ENCODE results near the gene SLC7A1. TPM values are rescaled to one million over a fixed set of nuclear protein-coding genes. Genes with fewer than 3 reads are reported as not detected.

Gene SLC7A1
- total RNA-seq, 4 donors from 2014 or later, result 87.5 to 127 (median 93.9) TPM

DNA sequence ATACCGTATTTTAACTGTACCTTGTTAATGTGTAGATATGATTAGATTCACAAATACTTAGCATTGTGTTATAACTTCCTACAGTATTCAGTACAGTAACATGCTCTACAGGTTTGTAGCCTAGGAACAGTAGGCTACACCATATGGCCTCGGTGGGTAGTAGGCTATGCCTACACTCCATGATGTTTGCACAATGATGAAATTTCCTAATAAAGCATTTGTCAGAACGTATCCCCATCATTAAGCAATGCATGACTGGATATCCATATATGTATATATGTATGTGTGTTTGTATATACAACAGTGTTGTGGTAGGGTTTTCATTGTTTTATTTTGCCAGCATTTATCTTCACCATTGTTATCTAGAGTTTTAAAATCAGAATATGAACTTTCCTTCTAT lies 119.4 kb downstream of the SLC7A1 start:
- WGBS, 2 donors, result 58 to 69% methylated on average over 3 of the region's 3 CpGs
- DNase-seq, result no peak
- TF ChIP-seq, protein P1, sequence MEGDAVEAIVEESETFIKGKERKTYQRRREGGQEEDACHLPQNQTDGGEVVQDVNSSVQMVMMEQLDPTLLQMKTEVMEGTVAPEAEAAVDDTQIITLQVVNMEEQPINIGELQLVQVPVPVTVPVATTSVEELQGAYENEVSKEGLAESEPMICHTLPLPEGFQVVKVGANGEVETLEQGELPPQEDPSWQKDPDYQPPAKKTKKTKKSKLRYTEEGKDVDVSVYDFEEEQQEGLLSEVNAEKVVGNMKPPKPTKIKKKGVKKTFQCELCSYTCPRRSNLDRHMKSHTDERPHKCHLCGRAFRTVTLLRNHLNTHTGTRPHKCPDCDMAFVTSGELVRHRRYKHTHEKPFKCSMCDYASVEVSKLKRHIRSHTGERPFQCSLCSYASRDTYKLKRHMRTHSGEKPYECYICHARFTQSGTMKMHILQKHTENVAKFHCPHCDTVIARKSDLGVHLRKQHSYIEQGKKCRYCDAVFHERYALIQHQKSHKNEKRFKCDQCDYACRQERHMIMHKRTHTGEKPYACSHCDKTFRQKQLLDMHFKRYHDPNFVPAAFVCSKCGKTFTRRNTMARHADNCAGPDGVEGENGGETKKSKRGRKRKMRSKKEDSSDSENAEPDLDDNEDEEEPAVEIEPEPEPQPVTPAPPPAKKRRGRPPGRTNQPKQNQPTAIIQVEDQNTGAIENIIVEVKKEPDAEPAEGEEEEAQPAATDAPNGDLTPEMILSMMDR (IDR thresholded peaks at IDR 0.05), result no peak
- no peak for TF ChIP-seq POLR2A (IDR thresholded peaks at IDR 0.05)

DNA sequence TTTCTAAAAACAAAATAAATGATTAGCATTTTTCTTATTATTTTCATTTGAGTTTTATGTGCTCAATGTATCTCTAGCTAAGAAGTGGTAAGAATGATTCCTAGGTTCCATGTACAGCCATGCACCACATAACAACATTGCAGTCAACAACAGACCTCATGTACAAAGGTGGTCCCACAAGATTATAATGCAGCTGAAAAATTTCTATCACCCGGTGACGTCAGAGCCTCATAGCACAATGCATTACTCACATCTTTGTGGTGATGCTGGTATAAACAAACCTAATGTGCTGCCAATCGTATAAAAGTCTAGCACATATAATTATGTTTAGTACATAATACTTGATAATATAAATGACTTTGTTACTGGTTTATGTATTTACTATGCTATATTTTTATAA lies 120.5 kb downstream of the SLC7A1 start:
- no peaks in the 10 kb centered on the region for H3K36me3 ChIP-seq
- peaks cover 0 to 19% (median 0%) of the 10 kb centered on the region in 4 donors for H3K27me3 ChIP-seq
- H3K4me1 ChIP-seq, result no peaks in the 10 kb centered on the region
- no peak overlapping the region for H3K27ac ChIP-seq
- 75 to 85% methylated on average over 3 of the region's 3 CpGs for WGBS, 2 donors
- intact Hi-C loops (cut with DNase I), result no loop called here
- no peak overlapping the region for H3K4me3 ChIP-seq
- no peak for DNase-seq
- TF ChIP-seq, protein P1 (IDR thresholded peaks at IDR 0.05), result no peak
- TF ChIP-seq POLR2A (IDR thresholded peaks at IDR 0.05), result no peak
- no peaks in the 10 kb centered on the region for H3K9me3 ChIP-seq

More for the DNA sequence above, 119.4 kb downstream of the SLC7A1 start:
- Histone ChIP-seq H3K27me3 (peaks cover 0 to 28% (median 0%) of the 10 kb centered on the region in 4 donors), H3K9me3 (no peaks in the 10 kb centered on the region), H3K4me3 (no peak overlapping the region), H3K27ac (no peak overlapping the region), H3K36me3 (no peaks in the 10 kb centered on the region), H3K4me1 (no peaks in the 10 kb centered on the region)
- intact Hi-C loops (cut with DNase I), result no loop called here

DNA sequence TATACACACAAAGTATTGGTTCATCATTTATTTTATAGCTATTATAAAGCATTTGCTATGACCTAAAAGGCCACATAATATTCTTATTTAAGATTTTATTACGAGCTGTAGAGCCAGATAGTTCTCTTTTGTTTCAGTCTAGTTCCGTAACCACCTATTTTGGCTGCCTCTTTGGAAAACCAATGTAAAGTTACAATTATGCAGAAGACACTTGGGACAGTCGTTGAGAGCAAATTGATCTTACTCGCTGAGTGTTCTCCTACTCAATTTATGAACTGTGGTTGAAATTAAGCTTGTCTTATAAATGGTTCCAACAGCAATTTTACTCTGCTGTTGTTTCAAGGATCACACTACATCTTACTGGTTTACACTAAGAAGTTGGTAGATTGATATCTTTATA lies 122.3 kb downstream of the SLC7A1 start:
- Histone ChIP-seq H3K36me3 (no peaks in the 10 kb centered on the region), H3K4me3 (no peak overlapping the region), H3K9me3 (no peaks in the 10 kb centered on the region), H3K4me1 (no peaks in the 10 kb centered on the region), H3K27me3 (peaks cover 0 to 4% (median 0%) of the 10 kb centered on the region in 4 donors), H3K27ac (no peak overlapping the region)
- WGBS, 2 donors, result 73 to 83% methylated on average over 4 of the region's 4 CpGs
- TF ChIP-seq, protein P1 (IDR thresholded peaks at IDR 0.05), result no peak
- TF ChIP-seq POLR2A (IDR thresholded peaks at IDR 0.05), result no peak
- DNase-seq, result no peak
- intact Hi-C loops (cut with DNase I), result no loop called here

DNA sequence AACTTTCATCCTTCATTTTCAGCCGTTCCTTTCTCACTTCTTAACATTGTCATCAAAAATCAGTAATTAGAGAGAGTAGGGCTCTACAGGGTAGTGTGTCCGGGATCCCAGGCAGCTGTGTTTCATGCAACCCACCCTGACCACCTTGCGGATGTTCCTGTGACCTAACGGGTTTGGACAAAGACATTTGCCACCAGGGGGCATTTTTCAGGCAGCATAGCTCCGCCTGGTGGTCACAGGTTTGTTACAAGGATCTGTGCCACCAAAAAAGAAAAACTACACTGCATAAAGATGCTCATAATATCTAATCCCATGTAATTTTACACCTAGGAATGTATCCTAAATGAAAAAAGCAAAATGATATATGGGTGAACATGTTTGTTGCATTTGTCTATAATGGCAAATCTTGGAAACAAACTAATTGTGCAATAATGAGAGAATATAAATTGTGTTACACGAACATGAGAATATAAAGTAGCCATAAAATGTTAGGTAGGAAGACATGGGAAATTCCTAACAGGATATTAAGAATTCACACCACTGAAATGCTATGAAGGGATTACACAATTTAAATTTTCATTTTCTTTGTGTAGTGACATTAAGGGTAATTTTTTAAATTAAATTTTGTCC lies 123.0 kb downstream of the SLC7A1 start:
- H3K27me3 ChIP-seq, result peaks cover 0 to 4% (median 0%) of the 10 kb centered on the region in 4 donors
- H3K9me3 ChIP-seq, result no peaks in the 10 kb centered on the region
- no peaks in the 10 kb centered on the region for H3K4me1 ChIP-seq
- H3K27ac ChIP-seq, result no peak overlapping the region
- 41 to 45% methylated on average over 6 of the region's 6 CpGs for WGBS, 2 donors
- DNase-seq, result no peak
- H3K4me3 ChIP-seq, result no peak overlapping the region
- TF ChIP-seq, protein P1 (IDR thresholded peaks at IDR 0.05), result peak; percentile 66 to 87 (median 73)
- no peak for TF ChIP-seq POLR2A (IDR thresholded peaks at IDR 0.05)
- no peaks in the 10 kb centered on the region for H3K36me3 ChIP-seq
- intact Hi-C loops (cut with DNase I), result no loop called here

DNA sequence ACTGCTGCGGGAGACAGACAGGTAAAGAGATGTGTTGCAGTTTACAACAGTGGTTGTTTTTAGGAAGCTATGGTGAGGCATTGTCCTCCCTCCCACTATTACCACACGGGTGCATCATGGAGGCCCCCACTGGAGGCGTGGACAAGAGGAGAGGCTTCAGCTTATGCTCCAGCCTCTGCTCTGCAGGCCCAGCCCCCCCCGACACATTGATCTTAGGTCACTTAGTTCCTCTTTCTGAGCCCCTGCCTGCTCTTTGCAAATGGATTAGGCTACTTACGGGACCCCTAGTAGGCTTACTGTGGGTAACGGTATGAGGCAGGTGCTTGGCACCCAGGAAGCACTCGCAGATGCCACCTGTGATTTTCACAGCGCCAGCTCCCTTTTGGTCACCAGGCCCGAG lies 123.9 kb downstream of the SLC7A1 start:
- peaks cover 0 to under 1% (median 0%) of the 10 kb centered on the region in 4 donors for H3K27me3 ChIP-seq
- DNase-seq, result no peak
- H3K4me3 ChIP-seq, result no peak overlapping the region
- no peaks in the 10 kb centered on the region for H3K36me3 ChIP-seq
- no peaks in the 10 kb centered on the region for H3K4me1 ChIP-seq
- H3K27ac ChIP-seq, result no peak overlapping the region
- H3K9me3 ChIP-seq, result no peaks in the 10 kb centered on the region
- WGBS, 2 donors, result 88 to 91% methylated on average over 7 to 8 of the region's 9 CpGs
- intact Hi-C loops (cut with DNase I), result no loop called here
- TF ChIP-seq POLR2A (IDR thresholded peaks at IDR 0.05), result no peak
